CMK (cell line): ENCODE data around the gene CLIC3.

Experiments
- DNase-seq: peaks from one replicate; pipeline ENCODE4 v3.0.0-alpha.2; 2010; ENCODE audit warnings: low read depth

Gene CLIC3

GRCh38 chr9:136951541-136952320, 44.6 kb downstream of the CLIC3 start, which contains the start of gene LCN12:
Gene LCN12, plus strand, starts transcription at chr9:136952273. Its CDS starts 55 bp downstream, at chr9:136952328.
- no peak for DNase-seq

- no peak for DNase-seq
Measured at GRCh38 chr9:136950656-136951276, 45.6 kb downstream of the CLIC3 start.

DNA sequence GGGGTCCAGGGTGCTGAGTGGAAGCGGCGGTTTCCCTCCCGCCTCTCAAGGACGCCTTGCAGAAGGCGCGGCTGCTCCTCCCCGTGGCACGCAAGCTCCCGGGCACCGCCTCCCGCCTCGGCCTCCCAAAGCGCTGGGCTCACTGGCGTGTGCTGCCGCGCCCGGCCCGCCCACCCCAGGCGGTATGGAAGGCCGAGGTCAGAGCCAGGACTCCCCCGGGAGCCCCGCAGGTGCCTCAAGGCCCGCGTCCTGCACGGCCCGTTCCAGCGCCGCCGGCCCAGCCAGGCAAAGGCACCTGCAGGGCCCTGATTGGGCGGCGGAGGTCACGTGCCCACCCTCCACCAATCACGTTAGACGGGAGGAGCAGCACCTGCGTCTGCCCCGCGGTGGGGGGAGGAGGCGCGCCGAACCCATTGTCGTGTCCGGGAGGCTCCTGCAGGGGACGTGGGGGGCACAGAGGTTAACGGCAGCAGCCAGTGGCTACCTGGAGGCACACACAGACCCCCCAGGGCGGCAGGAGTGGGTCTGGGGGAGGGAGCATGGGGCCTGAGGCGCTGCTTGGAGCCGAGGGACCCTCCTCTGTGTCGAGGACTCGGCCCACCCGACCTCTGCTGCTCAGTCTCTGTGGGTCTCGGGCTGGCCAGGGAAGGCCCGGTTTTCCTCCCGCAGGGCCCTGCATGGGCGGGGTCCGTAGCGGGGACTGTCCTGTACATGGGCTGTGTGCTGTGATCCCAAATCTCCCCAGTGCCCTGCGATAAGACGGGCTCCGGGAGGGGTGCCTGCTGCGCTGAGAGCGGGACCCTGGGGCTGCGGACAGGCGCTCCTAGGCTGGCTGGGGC, 46.3 kb downstream of the CLIC3 start:
- DNase-seq = peak; percentile 95

GRCh38 chr9:136949239-136949816, 47.0 kb downstream of the CLIC3 start:
- no peak for DNase-seq

- DNase-seq = no peak
Measured at GRCh38 chr9:136947955-136948510, 48.3 kb downstream of the CLIC3 start.

- no peak for DNase-seq
Measured at GRCh38 chr9:136947028-136947891, 49.1 kb downstream of the CLIC3 start.

DNA sequence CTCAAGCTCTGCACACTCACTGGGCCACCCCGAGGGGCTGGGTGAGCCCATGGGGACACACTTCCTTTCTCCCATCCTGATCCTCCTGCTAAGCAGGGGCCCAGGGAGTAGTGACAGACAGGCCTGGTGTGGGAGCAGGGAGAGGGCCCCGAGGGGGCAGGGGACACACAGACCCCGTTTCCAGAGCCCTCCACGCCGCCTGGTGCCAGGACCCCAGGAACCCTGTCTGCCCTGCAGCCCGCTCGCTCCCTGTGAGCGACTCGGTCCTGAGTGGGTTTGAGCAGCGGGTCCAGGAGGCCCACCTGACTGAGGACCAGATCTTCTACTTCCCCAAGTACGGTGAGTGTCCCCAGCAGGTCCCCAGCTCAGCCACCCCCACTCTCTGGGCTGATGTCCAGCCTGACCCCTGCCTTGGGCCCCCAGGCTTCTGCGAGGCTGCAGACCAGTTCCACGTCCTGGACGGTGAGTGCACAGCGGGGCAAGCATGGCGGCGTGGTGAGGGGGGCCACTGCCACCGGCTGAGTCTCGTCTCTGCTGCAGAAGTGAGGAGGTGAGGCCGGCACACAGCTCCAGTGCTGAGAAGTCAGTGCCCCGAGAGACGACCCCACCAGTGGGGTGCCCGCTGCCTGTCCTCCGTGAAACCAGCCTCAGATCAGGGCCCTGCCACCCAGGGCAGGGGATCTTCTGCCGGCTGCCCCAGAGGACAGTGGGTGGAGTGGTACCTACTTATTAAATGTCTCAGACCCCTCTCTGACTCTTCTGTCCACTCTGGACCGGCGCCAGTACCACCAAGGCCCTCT, 49.9 kb downstream of the CLIC3 start:
- DNase-seq = no peak

DNA sequence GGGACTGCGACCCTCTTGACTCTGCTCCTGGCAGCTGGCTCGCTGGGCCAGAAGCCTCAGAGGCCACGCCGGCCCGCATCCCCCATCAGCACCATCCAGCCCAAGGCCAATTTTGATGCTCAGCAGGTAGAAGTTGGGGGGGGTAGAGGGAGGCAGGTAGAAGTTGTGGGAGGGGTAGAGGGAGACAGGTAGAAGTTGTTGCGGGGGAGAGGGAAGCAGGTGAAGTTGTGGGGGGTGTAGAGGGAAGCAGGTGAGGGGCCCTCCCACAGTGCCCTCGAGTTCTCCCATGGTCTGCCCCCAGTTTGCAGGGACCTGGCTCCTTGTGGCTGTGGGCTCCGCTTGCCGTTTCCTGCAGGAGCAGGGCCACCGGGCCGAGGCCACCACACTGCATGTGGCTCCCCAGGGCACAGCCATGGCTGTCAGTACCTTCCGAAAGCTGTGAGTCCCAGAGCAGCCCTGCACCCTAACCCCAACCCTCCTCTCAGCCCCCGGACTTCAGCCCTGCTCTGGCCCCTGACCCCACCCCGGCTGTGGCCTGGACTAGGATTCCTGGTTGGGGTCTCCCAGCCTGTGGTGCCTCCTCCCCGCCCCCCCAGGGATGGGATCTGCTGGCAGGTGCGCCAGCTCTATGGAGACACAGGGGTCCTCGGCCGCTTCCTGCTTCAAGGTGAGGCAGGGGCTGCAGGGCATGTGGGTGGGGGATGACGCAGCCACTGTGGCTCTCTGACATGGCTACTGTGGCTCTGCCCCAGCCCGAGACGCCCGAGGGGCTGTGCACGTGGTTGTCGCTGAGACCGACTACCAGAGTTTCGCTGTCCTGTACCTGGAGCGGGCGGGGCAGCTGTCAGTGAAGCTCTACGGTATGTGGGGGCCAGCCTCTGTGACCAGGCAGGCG, 50.8 kb downstream of the CLIC3 start:
- no peak for DNase-seq
